ENCODE results near the gene OR6C6.
"Not testable (repeated sequence)": the region's sequence is repeated elsewhere in the genome, so short reads cannot be mapped to it uniquely, and the experiment has no call there.

OR6C6 gene

DNA sequence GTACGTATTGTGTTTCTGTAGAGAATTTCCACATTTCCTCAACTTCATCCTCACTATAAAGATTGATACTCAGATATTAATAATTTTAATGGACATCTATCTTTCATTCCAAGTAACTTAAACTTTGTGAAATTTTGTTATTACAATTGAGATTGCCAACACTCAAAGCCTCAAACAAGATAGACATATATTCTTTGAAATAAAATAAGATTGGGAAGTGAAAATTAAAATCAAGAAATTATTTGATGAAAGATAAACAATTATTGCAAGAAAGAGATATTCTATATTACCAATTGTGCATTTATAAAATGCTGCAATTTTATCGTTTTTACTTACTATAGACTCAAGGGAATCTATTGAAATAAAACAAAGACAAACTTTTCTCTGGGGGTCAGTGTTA, at the start of gene OR6C6:
Gene OR6C6 (minus strand): TSS at position 101 of the 400 bp plus-strand sequence. CDS start 1,337 bp downstream, outside the sequence.
- DNase-seq = no peak

- no peak for DNase-seq
These were observed 39.6 kb upstream of the OR6C6 start for GRCh38 chr12:55336002-55336401.

GRCh38 chr12:55330446-55330845, 34.1 kb upstream of the OR6C6 start, which contains the start of gene OR6C3:
Gene OR6C3, plus strand, starts transcription at chr12:55330746. Its CDS starts 955 bp downstream, at chr12:55331701.
- DNase-seq = no peak

DNA sequence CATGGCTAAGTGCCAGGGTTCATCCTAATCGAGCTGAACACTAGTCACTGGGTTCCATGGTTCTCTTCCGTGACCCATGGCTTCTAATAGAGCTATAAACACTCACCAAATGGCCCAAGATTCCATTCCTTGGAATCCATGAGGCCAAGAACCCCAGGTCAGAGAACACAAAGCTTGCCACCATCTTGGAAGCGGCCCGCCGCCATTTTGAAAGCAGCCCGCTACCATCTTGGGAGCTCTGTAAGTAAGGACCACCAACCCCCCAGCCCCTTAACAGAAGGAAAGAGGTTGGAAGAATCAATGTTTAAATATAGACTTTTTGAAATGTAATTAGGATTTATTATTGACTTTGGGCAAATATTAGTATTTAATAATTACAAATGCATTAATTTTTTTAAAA, 29.4 kb upstream of the OR6C6 start:
- not testable (repeated sequence) for DNase-seq

DNA sequence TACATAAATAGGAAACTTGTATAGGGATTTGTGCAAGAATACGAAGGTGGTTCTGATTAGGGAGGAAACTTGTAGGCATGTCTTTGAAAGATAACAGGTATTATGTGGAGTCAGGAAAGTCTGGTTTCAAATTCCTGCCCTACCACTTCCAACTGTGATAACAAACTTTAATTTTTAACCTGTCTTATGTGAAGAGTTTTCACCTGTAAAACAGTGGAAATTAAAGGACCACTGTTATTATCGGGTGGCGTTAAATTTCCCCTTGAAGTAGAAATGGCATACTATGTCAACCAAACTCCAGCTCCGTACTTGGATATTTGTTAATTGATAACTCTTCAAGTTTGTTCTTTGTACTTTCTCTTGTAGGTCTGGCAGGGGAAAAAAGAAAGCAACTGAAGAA, 23.8 kb upstream of the OR6C6 start:
- DNase-seq = no peak

GRCh38 chr12:55314043-55314442, 17.7 kb upstream of the OR6C6 start, which contains the start of gene OR6C1:
Gene OR6C1, plus strand, starts transcription at chr12:55314343. Its CDS starts 6,257 bp downstream, at chr12:55320600.
- DNase-seq = no peak

DNA sequence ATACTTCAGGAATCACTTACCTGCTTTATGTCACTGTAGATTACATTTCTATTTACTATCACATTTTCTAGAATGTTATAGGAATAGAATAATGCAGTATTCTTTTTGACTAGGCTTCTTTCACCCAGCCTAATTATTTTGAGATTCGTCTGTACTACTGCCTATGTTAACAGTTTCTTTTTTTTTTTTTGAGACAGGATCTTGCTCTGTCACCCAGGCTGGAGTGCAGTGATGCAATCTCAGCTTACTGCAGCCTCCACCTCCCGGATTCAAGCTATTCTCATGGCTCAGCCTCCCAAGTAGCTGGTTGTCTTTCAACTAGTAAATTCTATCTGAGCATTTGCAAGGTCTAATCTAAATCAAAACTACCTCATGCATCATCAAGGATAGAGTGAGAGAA, 6.4 kb downstream of the OR6C6 start:
- DNase-seq = no peak

- no peak for DNase-seq
These were observed 15.4 kb downstream of the OR6C6 start for GRCh38 chr12:55280991-55281390.

DNA sequence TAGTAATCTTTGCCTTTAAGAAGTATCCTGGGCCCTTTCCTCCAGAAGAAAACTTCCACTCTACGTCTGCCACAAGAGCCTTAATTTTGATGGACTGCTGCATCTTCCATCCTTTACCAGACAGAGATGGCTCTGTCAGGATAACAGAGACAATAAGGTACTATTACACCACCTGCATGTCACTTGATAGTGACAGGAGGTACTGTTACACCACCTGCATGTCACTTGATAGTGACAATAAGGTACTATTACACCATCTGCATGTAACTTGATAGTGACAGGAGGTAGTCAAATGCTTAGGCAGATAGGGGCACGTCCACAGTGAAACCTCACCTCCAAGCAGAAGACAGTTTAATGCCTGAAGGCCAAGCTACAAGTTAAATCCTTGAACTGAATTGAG, 38.1 kb downstream of the OR6C6 start:
- DNase-seq = no peak

- DNase-seq = no peak
These were observed 39.5 kb downstream of the OR6C6 start for GRCh38 chr12:55256831-55257230.

GRCh38 chr12:55253281-55253680, 43.1 kb downstream of the OR6C6 start:
- no peak for DNase-seq

DNA sequence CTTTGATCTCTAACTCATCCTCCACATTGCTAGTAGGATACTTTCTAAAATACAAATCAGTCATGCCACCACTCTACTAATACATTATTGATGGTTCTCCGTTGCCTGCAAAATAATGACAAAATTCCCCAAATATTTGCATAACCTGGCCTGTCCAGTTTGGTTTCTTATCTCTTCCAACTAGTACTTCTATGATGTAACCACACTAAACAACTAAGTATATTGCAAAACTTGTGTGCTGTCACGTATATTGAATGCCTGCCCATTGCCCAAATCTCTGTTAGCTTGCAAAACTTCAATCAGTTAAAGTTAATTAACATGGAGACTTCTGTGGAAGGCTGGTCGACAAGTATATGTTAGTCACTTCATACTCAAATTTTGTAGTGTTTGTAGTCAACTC, 45.4 kb downstream of the OR6C6 start:
- DNase-seq = no peak

DNA sequence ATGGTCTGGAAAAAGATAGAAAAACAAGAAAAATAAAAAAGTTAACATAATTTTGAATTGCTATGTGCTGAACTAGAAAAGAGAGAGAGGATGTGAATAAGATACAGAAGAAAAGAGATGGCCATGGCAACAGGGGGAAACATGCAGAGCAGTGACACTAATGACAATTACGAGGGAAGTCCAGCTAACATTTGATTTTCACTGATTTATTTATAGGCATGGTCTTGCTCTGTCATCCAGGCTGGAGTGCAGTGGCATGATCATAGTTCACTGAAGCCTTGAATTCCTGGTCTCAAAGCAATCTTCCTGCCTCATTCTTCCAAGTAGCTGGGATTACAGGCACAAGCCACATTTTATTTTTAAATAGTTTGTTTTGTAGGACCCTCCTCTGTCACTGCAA, 50.2 kb downstream of the OR6C6 start:
- DNase-seq = no peak

- no peak for DNase-seq
These were observed 52.1 kb downstream of the OR6C6 start, which contains the start of gene OR6C74 for GRCh38 chr12:55244309-55244708. Gene OR6C74, plus strand, starts transcription at chr12:55244609. Its CDS starts 2,679 bp downstream, at chr12:55247288.

All from fibroblast of upper back skin (primary cell).